Panc1 (cell line): ENCODE measurements around the gene MIER2. TPM values are rescaled to one million over a fixed set of nuclear protein-coding genes. Genes with fewer than 3 reads are reported as not detected.

Source experiments
- ATAC-seq: fragments of 200-7000 bp; cut with Tn5 transposase; 2 replicates; pipeline ENCODE4 v1.9.1; 2020; ENCODE audit warnings: mild to moderate bottlenecking, moderate library complexity
- BruUV-seq: library from RNA; stranded (reverse); fragments of 400-500 nt; replicated peaks from 2 replicates; lab custom pipeline; 2021; lab: Mats Ljungman, UMichigan
- CTCF ChIA-PET: fragments of 300-600 bp; sonication (Branson Sonifier 250); formaldehyde crosslinking; loops from one replicate; lab custom pipeline; 2022; ENCODE audit warnings: antibody characterized with exemption; lab: Charles Lee
- POLR2A ChIA-PET: fragments of 300-600 bp; sonication (Branson Sonifier 250); formaldehyde crosslinking; loops from one replicate; lab custom pipeline; 2022; ENCODE audit warnings: antibody characterized with exemption; lab: Charles Lee
- DNase-seq: peaks from one replicate; pipeline ENCODE4 v3.0.0-alpha.2; 2010; ENCODE audit warnings: low read depth, low spot score
- H3K27ac ChIP-seq: 2 replicates; pipeline ENCODE4 v1.5.1; 2011; ENCODE audit warnings: mild to moderate bottlenecking, low read length, inconsistent platforms
- H3K27me3 ChIP-seq: fragments of 200-500 bp; sonication (Bioruptor generic); 2 replicates; pipeline ENCODE4 v1.6.0; 2014; ENCODE audit warnings: low read length, inconsistent platforms; ENCODE audit not compliant: control insufficient read depth, insufficient read depth
- H3K36me3 ChIP-seq: fragments of 200-500 bp; sonication (Bioruptor generic); 2 replicates; pipeline ENCODE4 v1.5.1; 2014; ENCODE audit warnings: inconsistent platforms, mild to moderate bottlenecking, low read length, moderate library complexity; ENCODE audit not compliant: control insufficient read depth, insufficient read depth
- H3K4me1 ChIP-seq: 2 replicates; pipeline ENCODE4 v1.5.1; 2011; ENCODE audit warnings: inconsistent platforms, mild to moderate bottlenecking, low read length, moderate library complexity; ENCODE audit not compliant: control insufficient read depth, insufficient read depth
- H3K4me3 ChIP-seq, 2 experiments: 2 replicates each; pipeline ENCODE4 v1.5.1; 2011 to 2012; ENCODE audit warnings: low read depth in 2 of 2, low read length in 2 of 2, mild to moderate bottlenecking in 2 of 2, inconsistent platforms in 1 of 2, moderate library complexity in 1 of 2
- H3K9me3 ChIP-seq: fragments of 200-500 bp; sonication (Bioruptor generic); 2 replicates; pipeline ENCODE4 v1.5.1; 2014; ENCODE audit warnings: low read depth, mild to moderate bottlenecking, inconsistent platforms, low read length, moderate library complexity; ENCODE audit not compliant: control insufficient read depth, insufficient read depth
- CTCF ChIP-seq: fragments of 450-650 bp; IDR thresholded peaks from 2 replicates; pipeline ENCODE4 v1.5.1; 2017; ENCODE audit warnings: mild to moderate bottlenecking
- POLR2AphosphoS5 ChIP-seq: IDR thresholded peaks from 2 replicates; pipeline ENCODE4 v1.6.1; 2012; ENCODE audit warnings: mild to moderate bottlenecking, low read depth, low read length, moderate library complexity
- SIN3A ChIP-seq: IDR thresholded peaks from 2 replicates; pipeline ENCODE4 v1.6.1; 2012; ENCODE audit warnings: low read depth, mild to moderate bottlenecking, low read length, moderate library complexity, borderline replicate concordance; ENCODE audit not compliant: insufficient read depth
- TCF7L2 ChIP-seq: IDR thresholded peaks from 2 replicates; pipeline ENCODE4 v1.6.1; 2011; ENCODE audit warnings: mild to moderate bottlenecking, low read depth, low read length, inconsistent platforms
- in situ Hi-C: cut with HindIII; loops from 2 replicates; pipeline ENCODE4 v1.10.0; 2016; ENCODE audit warnings: low sequenced_read_pairs, low pct_unique_long_range_greater_than_20kb
- intact Hi-C: fragments of 100-400 bp; cut with micrococcal nuclease; formaldehyde crosslinking; loops from one replicate; pipeline ENCODE4 v1.10.0; 2022; ENCODE audit not compliant: unreplicated experiment
- total RNA-seq: library from RNA; stranded (reverse); gene quantifications from one replicate; pipeline ENCODE4 v1.2.1, GENCODE V29; 2021; ENCODE audit not compliant: unreplicated experiment
- TF ChIP-seq, protein P1 (sequence below), 2 experiments: IDR thresholded peaks; 2 replicates each; pipeline ENCODE4 v1.6.1; 2011 to 2012; ENCODE audit warnings: low read depth in 2 of 2, control low read depth in 1 of 2, low read length in 1 of 2, mild to moderate bottlenecking in 1 of 2, moderate library complexity in 1 of 2; ENCODE audit not compliant: insufficient read depth in 1 of 2

Gene MIER2
- total RNA-seq, 1 experiment from 2014 or later = 32.1 TPM

DNA sequence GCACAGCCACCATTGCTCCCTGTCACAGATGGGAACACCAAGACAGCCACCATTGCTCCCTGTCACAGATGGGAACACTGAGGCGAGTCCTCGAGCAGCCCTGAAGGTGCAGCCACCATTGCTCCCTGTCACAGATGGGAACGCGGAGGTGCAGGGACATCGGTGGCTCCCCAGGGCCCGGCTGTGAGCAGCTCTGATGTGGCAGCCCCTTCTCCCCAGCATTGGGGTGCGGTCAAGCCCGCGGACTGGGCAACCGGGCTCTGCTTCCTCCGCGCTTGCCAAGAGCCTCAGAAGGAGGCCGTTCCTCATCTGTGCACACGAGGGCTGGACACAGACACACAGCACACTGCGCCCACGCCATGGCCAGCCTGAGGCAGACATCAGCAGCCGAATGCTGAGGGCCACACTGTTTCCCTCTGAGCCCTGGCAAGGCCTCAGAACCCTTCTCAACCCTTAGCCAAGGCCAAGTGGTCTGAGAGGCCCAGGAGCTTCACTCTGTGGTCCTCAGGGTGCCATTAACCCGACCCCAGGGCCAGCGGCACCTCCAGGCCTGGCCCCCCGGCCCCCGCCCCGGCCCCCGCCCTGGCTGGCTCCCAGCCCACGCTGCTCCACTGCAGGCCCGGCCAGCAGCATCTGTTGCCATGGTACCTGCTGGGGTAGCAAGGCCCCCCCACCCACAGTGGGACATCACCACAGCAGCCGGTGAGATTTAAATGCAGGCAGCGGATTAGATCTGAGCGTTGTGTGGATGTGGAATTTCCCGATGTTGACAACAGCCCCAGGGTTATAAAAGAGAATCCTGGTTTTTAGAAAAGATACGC is 46.0 kb upstream of the MIER2 start:
- no peak overlapping the region for H3K4me3 ChIP-seq
- ChIA-PET POLR2A (no interaction called here), CTCF (no interaction called here)
- no peak overlapping the region for H3K27ac ChIP-seq
- no peaks in the 10 kb centered on the region for H3K36me3 ChIP-seq
- in situ Hi-C loops = no loop called here
- H3K27me3 ChIP-seq = no peaks in the 10 kb centered on the region
- no TSS peak for BruUV-seq
- no peaks in the 10 kb centered on the region for H3K9me3 ChIP-seq
- DNase-seq = no peak
- no peaks in the 10 kb centered on the region for H3K4me1 ChIP-seq
- ATAC-seq = no peak
- TF ChIP-seq SIN3A = no peak
- intact Hi-C loops = no loop called here

- DNase-seq = no peak
- intact Hi-C loops = no loop called here
- TF ChIP-seq TCF7L2 (no peak), SIN3A (no peak), CTCF (no peak), POLR2AphosphoS5 (no peak)
- TF ChIP-seq, protein P1, sequence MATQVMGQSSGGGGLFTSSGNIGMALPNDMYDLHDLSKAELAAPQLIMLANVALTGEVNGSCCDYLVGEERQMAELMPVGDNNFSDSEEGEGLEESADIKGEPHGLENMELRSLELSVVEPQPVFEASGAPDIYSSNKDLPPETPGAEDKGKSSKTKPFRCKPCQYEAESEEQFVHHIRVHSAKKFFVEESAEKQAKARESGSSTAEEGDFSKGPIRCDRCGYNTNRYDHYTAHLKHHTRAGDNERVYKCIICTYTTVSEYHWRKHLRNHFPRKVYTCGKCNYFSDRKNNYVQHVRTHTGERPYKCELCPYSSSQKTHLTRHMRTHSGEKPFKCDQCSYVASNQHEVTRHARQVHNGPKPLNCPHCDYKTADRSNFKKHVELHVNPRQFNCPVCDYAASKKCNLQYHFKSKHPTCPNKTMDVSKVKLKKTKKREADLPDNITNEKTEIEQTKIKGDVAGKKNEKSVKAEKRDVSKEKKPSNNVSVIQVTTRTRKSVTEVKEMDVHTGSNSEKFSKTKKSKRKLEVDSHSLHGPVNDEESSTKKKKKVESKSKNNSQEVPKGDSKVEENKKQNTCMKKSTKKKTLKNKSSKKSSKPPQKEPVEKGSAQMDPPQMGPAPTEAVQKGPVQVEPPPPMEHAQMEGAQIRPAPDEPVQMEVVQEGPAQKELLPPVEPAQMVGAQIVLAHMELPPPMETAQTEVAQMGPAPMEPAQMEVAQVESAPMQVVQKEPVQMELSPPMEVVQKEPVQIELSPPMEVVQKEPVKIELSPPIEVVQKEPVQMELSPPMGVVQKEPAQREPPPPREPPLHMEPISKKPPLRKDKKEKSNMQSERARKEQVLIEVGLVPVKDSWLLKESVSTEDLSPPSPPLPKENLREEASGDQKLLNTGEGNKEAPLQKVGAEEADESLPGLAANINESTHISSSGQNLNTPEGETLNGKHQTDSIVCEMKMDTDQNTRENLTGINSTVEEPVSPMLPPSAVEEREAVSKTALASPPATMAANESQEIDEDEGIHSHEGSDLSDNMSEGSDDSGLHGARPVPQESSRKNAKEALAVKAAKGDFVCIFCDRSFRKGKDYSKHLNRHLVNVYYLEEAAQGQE (IDR thresholded peaks at IDR 0.05; ENCODE audit: insufficient read depth in 1 of 2, low read depth in 2 of 2, low read length in 1 of 2) = no peak
Observed at GRCh38 chr19:389935-390289, 45.3 kb upstream of the MIER2 start.

GRCh38 chr19:389255-389934 is 44.8 kb upstream of the MIER2 start:
- no peak overlapping the region for H3K4me3 ChIP-seq
- no TSS peak for BruUV-seq
- in situ Hi-C loops = no loop called here
- H3K4me1 ChIP-seq = no peaks in the 10 kb centered on the region
- no peaks in the 10 kb centered on the region for H3K9me3 ChIP-seq
- CTCF ChIA-PET = no interaction called here
- POLR2A ChIA-PET = no interaction called here
- H3K27ac ChIP-seq = no peak overlapping the region
- intact Hi-C loops = no loop called here
- TF ChIP-seq TCF7L2 (no peak), POLR2AphosphoS5 (no peak), CTCF (peak; percentile 27; the same call in 1 of the 2 replicates), SIN3A (no peak)
- TF ChIP-seq, protein P1 (IDR thresholded peaks at IDR 0.05; ENCODE audit: insufficient read depth in 1 of 2, low read depth in 2 of 2, low read length in 1 of 2) = no peak
- no peaks in the 10 kb centered on the region for H3K27me3 ChIP-seq
- ATAC-seq (no peak), DNase-seq (no peak)
- H3K36me3 ChIP-seq = no peaks in the 10 kb centered on the region

More at GRCh38 chr19:389935-390289, 45.3 kb upstream of the MIER2 start:
- Histone ChIP-seq H3K4me1 (no peaks in the 10 kb centered on the region), H3K9me3 (no peaks in the 10 kb centered on the region), H3K27ac (no peak overlapping the region), H3K36me3 (no peaks in the 10 kb centered on the region), H3K4me3 (no peak overlapping the region), H3K27me3 (no peaks in the 10 kb centered on the region)
- CTCF ChIA-PET = no interaction called here
- POLR2A ChIA-PET = no interaction called here
- in situ Hi-C loops = no loop called here
- ATAC-seq = no peak
- no TSS peak for BruUV-seq
